K562 (cell line): ENCODE data around the gene LTBP4. TPM values are rescaled to one million over a fixed set of nuclear protein-coding genes. Genes with fewer than 3 reads are reported as not detected.

ENCODE experiments used
- ATAC-seq: fragments of 200-7000 bp; cut with Tn5 transposase; 3 replicates; pipeline ENCODE4 v1.9.1; 2020; ENCODE audit warnings: moderate library complexity
- BruUV-seq: library from RNA; stranded (reverse); fragments of 400-500 nt; replicated peaks from 2 replicates; lab custom pipeline; 2021; lab: Mats Ljungman, UMichigan
- CTCF ChIA-PET: fragments of 300-600 bp; formaldehyde crosslinking; extraction: SDS; loops from one replicate; lab custom pipeline; 2021; ENCODE audit warnings: low intra/inter-chr PET ratio; lab: Yijun Ruan, JAX
- POLR2A ChIA-PET: fragments of 300-600, 350-650 bp; sonication (Branson Sonifier 250); formaldehyde crosslinking; extraction: SDS; loops from one replicate; lab custom pipeline; 2021; ENCODE audit warnings: antibody characterized with exemption, inconsistent platforms; lab: Yijun Ruan, JAX
- DNase-seq, 4 experiments: peaks; one replicate each; pipeline versions ENCODE4 v3.0.0 to v3.0.0-alpha.2; 2011 to 2018; ENCODE audit warnings: low spot score in 3 of 4, mixed read lengths in 3 of 4; ENCODE audit errors: extremely low read depth in 1 of 4
- FAIRE-seq: peaks from 2 replicates; lab custom pipeline; 2011; peaks lifted over from hg19 to GRCh38; lab: Jason Lieb, UNC
- H2AFZ ChIP-seq: 2 replicates; pipeline ENCODE4 v1.6.0; 2011; ENCODE audit warnings: low read depth, low read length, control low read depth, inconsistent platforms
- H3K27ac ChIP-seq: fragments of 200-600 bp; 3 replicates; pipeline ENCODE4 v1.8.0; 2011; ENCODE audit warnings: low read depth, mild to moderate bottlenecking, control low read depth, inconsistent platforms, low read length, moderate library complexity, mixed read lengths; ENCODE audit errors: extremely low read depth
- H3K27me3 ChIP-seq, 2 experiments: fragments of 300-600 bp in 1 of 2; 2 replicates in 1 of 2; 3 replicates in 1 of 2; pipeline versions ENCODE4 v1.6.0 to v1.8.0; 2011; ENCODE audit warnings: inconsistent platforms in 2 of 2, low read length in 2 of 2, mild to moderate bottlenecking in 1 of 2, mixed read lengths in 1 of 2, moderate library complexity in 1 of 2; ENCODE audit not compliant: control insufficient read depth in 2 of 2, insufficient read depth in 2 of 2
- H3K36me3 ChIP-seq: fragments of 300-600 bp; 3 replicates; pipeline ENCODE4 v1.8.0; 2011; ENCODE audit warnings: mild to moderate bottlenecking, low read length, inconsistent platforms; ENCODE audit not compliant: control insufficient read depth, insufficient read depth
- H3K4me1 ChIP-seq, 2 experiments: fragments of 200-600 bp in 1 of 2; replicated peaks in 1 of 2; 2 replicates in 1 of 2; 3 replicates in 1 of 2; pipeline versions ENCODE4 v1.5.1 to v1.8.0; 2011; ENCODE audit warnings: inconsistent platforms in 2 of 2, low read length in 2 of 2, mild to moderate bottlenecking in 1 of 2, mixed read lengths in 1 of 2, moderate library complexity in 1 of 2; ENCODE audit not compliant: control insufficient read depth in 2 of 2, insufficient read depth in 2 of 2
- H3K4me2 ChIP-seq: 2 replicates; pipeline ENCODE4 v1.6.1; 2011; ENCODE audit warnings: low read length, control low read depth, inconsistent platforms, mixed read lengths; ENCODE audit not compliant: insufficient read depth
- H3K4me3 ChIP-seq: fragments of 200-600 bp; sonication (generic), shearing (Covaris generic); 2 replicates; pipeline ENCODE4 v1.5.1; 2016; ENCODE audit warnings: control low read depth, inconsistent platforms
- H3K79me2 ChIP-seq: fragments of 200-600 bp; 3 replicates; pipeline ENCODE4 v1.8.0; 2011; ENCODE audit warnings: low read length, inconsistent platforms; ENCODE audit not compliant: control insufficient read depth, insufficient read depth
- H3K9ac ChIP-seq, 2 experiments: 2 replicates each; pipeline versions ENCODE4 v1.6.0 to v1.6.1; 2011; ENCODE audit warnings: low read depth in 2 of 2, low read length in 2 of 2, control low read depth in 1 of 2, inconsistent platforms in 1 of 2, mild to moderate bottlenecking in 1 of 2, mixed read lengths in 1 of 2; ENCODE audit not compliant: insufficient read depth in 1 of 2
- H3K9me1 ChIP-seq: one replicate; pipeline ENCODE4 v1.6.0; 2011; ENCODE audit warnings: inconsistent platforms, mild to moderate bottlenecking, low read length, moderate library complexity; ENCODE audit not compliant: control insufficient read depth, insufficient read depth
- H3K9me3 ChIP-seq: replicated peaks from 2 replicates; pipeline ENCODE4 v1.5.1; 2011; ENCODE audit warnings: low read depth, low read length, inconsistent platforms; ENCODE audit not compliant: control insufficient read depth, insufficient read depth
- H4K20me1 ChIP-seq: replicated peaks from 2 replicates; pipeline ENCODE4 v1.6.1; 2011; ENCODE audit warnings: low read length, inconsistent platforms, mixed read lengths; ENCODE audit not compliant: control insufficient read depth, insufficient read depth
- HDAC2 ChIP-seq: fragments of 450-650 bp; IDR thresholded peaks from 2 replicates; pipeline ENCODE4 v1.6.1; 2016; ENCODE audit warnings: mild to moderate bottlenecking
- MAFF ChIP-seq: IDR thresholded peaks from 2 replicates; pipeline ENCODE4 v1.6.1; 2012; ENCODE audit warnings: low read length, improper control_type of control experiment
- PCBP1 ChIP-seq: fragments of 200-400 bp; formaldehyde crosslinking; IDR thresholded peaks from 2 replicates; pipeline ENCODE4 v1.6.1; 2018; ENCODE audit warnings: mild to moderate bottlenecking, low read depth, low read length; ENCODE audit not compliant: poor library complexity, severe bottlenecking
- POLR2H ChIP-seq: IDR thresholded peaks from 2 replicates; pipeline ENCODE4 v1.6.1; 2016; ENCODE audit warnings: missing genetic modification characterization, low read depth, mild to moderate bottlenecking, control low read depth, missing compliant biosample characterization, moderate library complexity
- POLR3A ChIP-seq: IDR thresholded peaks from 2 replicates; pipeline ENCODE4 v1.6.1; 2011; ENCODE audit warnings: borderline replicate concordance, mild to moderate bottlenecking, moderate library complexity; ENCODE audit not compliant: insufficient read length, insufficient read depth; ENCODE audit errors: extremely low read depth
- PTBP1 ChIP-seq: fragments of 200-400 bp; formaldehyde crosslinking; IDR thresholded peaks from 2 replicates; pipeline ENCODE4 v1.6.1; 2017; ENCODE audit warnings: low read depth, low read length
- TARDBP ChIP-seq: fragments of 450-650 bp; IDR thresholded peaks from 2 replicates; pipeline ENCODE4 v1.6.1; 2016
- TCF7L2 ChIP-seq: fragments of 150-350 bp; IDR thresholded peaks from 2 replicates; pipeline ENCODE4 v1.6.1; 2016; ENCODE audit warnings: low read depth, mild to moderate bottlenecking, low read length, moderate library complexity
- TOE1 ChIP-seq, 2 experiments: fragments of 450-650 bp in 1 of 2; sonication (generic) in 1 of 2; formaldehyde crosslinking in 1 of 2; IDR thresholded peaks; 2 replicates each; pipeline versions ENCODE4 v1.7.1 to v1.8.0; 2016 to 2022; ENCODE audit warnings: borderline replicate concordance in 2 of 2, mild to moderate bottlenecking in 2 of 2, antibody characterized with exemption in 1 of 2, inconsistent platforms in 1 of 2, low read depth in 1 of 2, missing genetic modification reagents in 1 of 2, moderate library complexity in 1 of 2
- ZNF436 ChIP-seq: fragments of 250-450, 450-650 bp; sonication (Bioruptor Pico); formaldehyde crosslinking; IDR thresholded peaks from 2 replicates; pipeline ENCODE4 v1.7.0; 2020; ENCODE audit warnings: mild to moderate bottlenecking
- WGBS: fragments of 100-300 bp; shearing (Covaris generic); methylation state at CpG from one replicate; pipeline ENCODE4 v1.1.6; 2016; ENCODE audit warnings: low coverage, mixed read lengths; ENCODE audit not compliant: insufficient coverage; ENCODE audit errors: missing lambda C conversion rate; 5-methylcytosine and 5-hydroxymethylcytosine counted together
- in situ Hi-C: fragments of 300-500 bp; cut with MboI; formaldehyde crosslinking; loops from 4 replicates; pipeline ENCODE4 v1.15.0; 2018; ENCODE audit warnings: inconsistent platforms, mixed read lengths
- intact Hi-C: fragments of 100-400 bp; cut with micrococcal nuclease; formaldehyde crosslinking; loops from 2 replicates; pipeline ENCODE4 v1.14.2; 2022
- polyA plus RNA-seq, 8 experiments: library from polyadenylated mRNA; depleted of rRNA in 4 of 8; stranded (reverse) in 5 of 8; unstranded in 3 of 8; fragments of >200 nt; fragmentation: Nextera tagmentation in 2 of 8; fragmentation: Illumina TruSeq in 1 of 8; extraction: Ambion mirVana in 2 of 8; extraction: Trizol in 1 of 8; gene quantifications; 2 replicates each; pipeline versions ENCODE4 v1.2.1 to v1.2.3, GENCODE V29; 2011 to 2014; ENCODE audit warnings: inconsistent platforms in 1 of 8, missing spikeins in 1 of 8
- total RNA-seq, 7 experiments: library from RNA; depleted of rRNA in 6 of 7; stranded (reverse); fragments of >200 nt in 6 of 7; fragmentation: Illumina TruSeq in 2 of 7; extraction: Trizol in 2 of 7; gene quantifications; 2 replicates each; pipeline versions ENCODE4 v1.2.1 to v1.2.3, GENCODE V29; 2011 to 2021; ENCODE audit warnings: low replicate concordance in 1 of 7
- TF ChIP-seq, protein P1 (sequence below): fragments of 250-450 bp; sonication (Bioruptor Pico); IDR thresholded peaks from 2 replicates; pipeline ENCODE4 v1.5.0; 2021; ENCODE audit warnings: mild to moderate bottlenecking, moderate library complexity
- TF ChIP-seq, protein P2 (sequence below): IDR thresholded peaks from 3 replicates; pipeline ENCODE4 v1.6.1; 2011; ENCODE audit warnings: borderline replicate concordance, mild to moderate bottlenecking, moderate library complexity; ENCODE audit not compliant: insufficient read length; ENCODE audit errors: extremely low read depth

The LTBP4 gene
- total and polyA plus RNA-seq, 9 of the 15 experiments (the other 6 are each of a cell fraction or from before 2014, with no cell fraction given), result 0.35 to 160 (median 31.6) TPM

DNA sequence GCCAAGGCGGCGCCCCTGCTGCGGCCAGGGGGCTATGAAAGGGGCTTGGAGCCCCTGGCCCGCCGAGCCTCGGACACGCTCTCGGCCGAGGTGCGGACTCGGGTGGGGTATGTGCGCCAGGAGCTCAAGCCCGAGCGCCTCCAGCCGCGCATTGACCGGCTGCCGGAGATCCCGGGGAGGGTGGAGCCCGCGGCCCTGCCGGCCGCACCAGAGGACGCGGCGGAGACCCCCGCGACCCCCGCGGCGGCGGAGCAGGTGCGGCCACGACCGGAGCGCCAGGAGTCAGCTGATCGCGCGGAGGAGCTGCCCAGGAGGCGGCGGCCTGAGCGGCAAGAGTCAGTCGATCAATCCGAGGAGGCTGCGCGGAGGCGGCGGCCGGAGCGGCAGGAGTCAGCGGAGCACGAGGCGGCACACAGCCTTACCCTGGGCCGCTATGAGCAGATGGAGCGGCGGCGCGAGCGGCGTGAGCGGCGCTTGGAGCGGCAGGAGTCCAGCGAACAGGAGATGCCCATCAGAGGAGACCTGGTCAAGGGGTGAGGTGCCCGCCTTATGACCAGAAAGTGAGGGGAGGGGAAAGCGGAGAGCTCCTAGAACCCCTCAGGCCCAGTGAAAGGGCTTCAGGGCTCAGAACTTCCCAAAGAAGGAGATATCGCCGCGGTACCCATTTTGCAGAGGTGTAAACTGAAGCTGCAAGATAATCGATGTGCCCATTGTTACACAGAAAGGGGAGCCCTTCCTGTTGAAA, 33.2 kb upstream of the LTBP4 start:
- intact Hi-C loops, result no loop called here
- 19% methylated on average over 42 of the region's 70 CpGs for WGBS
- Histone ChIP-seq H3K9ac (peak overlapping the region in 1 of 2 experiments; percentile 55; a peak in 1 of 4 replicates), H3K4me1 (peaks cover 4 to 31% of the 10 kb centered on the region in 2 experiments), H3K9me1 (no peaks in the 10 kb centered on the region), H3K79me2 (no peaks in the 10 kb centered on the region), H3K27me3 (peaks cover 8 to 23% of the 10 kb centered on the region in 2 experiments; a peak in 4 of 5 replicates), H3K4me3 (no peak overlapping the region; the same call in 1 of the 2 replicates), H3K9me3 (no peaks in the 10 kb centered on the region), H3K4me2 (no peak overlapping the region), H3K27ac (no peak overlapping the region), H3K36me3 (no peaks in the 10 kb centered on the region), H2AFZ (peak overlapping the region; percentile 21; the same call in 1 of the 2 replicates), H4K20me1 (no peaks in the 10 kb centered on the region)
- CTCF ChIA-PET, result no interaction called here
- ATAC-seq (no peak), FAIRE-seq (no peak), DNase-seq (no peak)
- POLR2A ChIA-PET, result interaction anchor here (0.6 to 1.8 kb wide), 6 partner anchors 11 to 292 kb away, joined by 3 to 7 read pairs (median 5); no protein-coding TSS in a partner anchor
- in situ Hi-C loops, result no loop called here
- no TSS peak for BruUV-seq
- TF ChIP-seq TCF7L2 (no peak), TARDBP (no peak), POLR3A (no peak), HDAC2 (0 out of 2 replicates have a peak, but pooled peaks have one; percentile 31), TOE1 (IDR thresholded peaks at IDR 0.05; ENCODE audit: borderline replicate concordance) (no peak), TOE1 (CRISPR knock-in tag; IDR thresholded peaks at IDR 0.05; ENCODE audit: borderline replicate concordance, low read depth) (no peak), POLR2H (tag) (no peak), PCBP1 (peak; percentile 32), PTBP1 (peak; percentile 61; the same call in 1 of the 2 replicates), ZNF436 (CRISPR knock-in tag) (peak; percentile 87), MAFF (no peak)
- TF ChIP-seq, protein P1, sequence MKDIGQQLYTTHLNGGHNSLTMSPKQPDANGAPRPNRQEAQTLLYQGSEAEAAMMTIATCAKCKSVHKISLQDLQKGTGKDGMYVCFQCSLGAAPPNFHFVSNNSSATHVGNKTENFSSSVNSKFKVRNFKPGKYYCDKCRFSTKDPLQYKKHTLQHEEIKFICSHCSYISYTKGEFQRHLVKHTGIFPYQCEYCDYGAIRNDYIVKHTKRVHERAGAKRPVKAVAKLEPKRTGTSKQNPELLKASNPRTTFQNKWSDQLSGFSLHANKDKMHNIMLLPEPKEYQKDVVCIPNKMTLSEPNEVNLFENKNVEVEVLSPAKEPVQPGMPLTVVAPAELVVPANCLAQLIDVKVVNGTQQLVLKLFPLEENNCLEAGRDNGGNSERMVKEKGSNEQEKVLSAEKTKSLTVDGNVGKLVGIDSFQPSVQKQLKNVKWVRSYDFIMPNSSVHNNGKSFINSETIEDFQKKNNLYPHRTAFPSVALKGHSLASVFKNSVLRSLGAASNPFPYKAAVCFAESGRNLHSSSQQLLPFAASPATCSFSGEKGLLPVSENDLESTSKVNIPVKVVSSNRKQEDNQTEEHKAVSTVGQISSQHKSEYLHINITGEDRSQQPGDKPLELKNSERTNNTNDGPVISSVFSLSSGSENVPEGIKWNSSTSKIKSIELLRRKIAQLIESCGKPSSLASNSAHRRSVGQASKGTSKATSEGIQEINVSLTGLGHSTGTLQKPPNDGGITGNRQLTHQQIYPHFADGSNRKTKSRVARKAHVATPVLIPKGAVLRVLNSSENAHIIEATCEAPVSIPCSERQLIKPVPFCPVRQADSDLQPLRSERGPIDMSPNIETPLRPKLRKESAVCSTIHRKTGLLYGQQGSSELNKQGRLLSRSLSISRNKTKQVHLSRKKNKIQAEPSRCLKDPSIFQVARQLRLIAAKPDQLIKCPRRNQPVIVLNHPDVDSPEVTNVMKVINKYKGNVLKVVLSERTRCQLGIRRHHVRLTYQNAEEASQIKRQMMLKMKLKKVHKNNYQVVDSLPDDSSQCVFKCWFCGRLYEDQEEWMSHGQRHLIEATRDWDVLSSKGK, result no peak
- TF ChIP-seq, protein P2, sequence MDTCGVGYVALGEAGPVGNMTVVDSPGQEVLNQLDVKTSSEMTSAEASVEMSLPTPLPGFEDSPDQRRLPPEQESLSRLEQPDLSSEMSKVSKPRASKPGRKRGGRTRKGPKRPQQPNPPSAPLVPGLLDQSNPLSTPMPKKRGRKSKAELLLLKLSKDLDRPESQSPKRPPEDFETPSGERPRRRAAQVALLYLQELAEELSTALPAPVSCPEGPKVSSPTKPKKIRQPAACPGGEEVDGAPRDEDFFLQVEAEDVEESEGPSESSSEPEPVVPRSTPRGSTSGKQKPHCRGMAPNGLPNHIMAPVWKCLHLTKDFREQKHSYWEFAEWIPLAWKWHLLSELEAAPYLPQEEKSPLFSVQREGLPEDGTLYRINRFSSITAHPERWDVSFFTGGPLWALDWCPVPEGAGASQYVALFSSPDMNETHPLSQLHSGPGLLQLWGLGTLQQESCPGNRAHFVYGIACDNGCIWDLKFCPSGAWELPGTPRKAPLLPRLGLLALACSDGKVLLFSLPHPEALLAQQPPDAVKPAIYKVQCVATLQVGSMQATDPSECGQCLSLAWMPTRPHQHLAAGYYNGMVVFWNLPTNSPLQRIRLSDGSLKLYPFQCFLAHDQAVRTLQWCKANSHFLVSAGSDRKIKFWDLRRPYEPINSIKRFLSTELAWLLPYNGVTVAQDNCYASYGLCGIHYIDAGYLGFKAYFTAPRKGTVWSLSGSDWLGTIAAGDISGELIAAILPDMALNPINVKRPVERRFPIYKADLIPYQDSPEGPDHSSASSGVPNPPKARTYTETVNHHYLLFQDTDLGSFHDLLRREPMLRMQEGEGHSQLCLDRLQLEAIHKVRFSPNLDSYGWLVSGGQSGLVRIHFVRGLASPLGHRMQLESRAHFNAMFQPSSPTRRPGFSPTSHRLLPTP, result peak; percentile 37
